HG02588 (cell line): ENCODE data around the gene RNF34.

Source experiments
- ATAC-seq: cut with Tn5 transposase; IDR thresholded peaks from one replicate; pipeline ENCODE4 v1.9.1; 2021; ENCODE audit warnings: mild to moderate bottlenecking, moderate library complexity; ENCODE audit not compliant: unreplicated experiment

Gene RNF34

GRCh38 chr12:121388421-121388981, 11.4 kb upstream of the RNF34 start:
- ATAC-seq = no peak

GRCh38 chr12:121390856-121391255, 9.1 kb upstream of the RNF34 start:
- no peak for ATAC-seq

- no peak for ATAC-seq
Measured at GRCh38 chr12:121391619-121392324, 8.1 kb upstream of the RNF34 start.

- no peak for ATAC-seq
Measured at GRCh38 chr12:121392325-121392716, 7.6 kb upstream of the RNF34 start.

GRCh38 chr12:121397521-121397920, 2.4 kb upstream of the RNF34 start:
- ATAC-seq = no peak

- no peak for ATAC-seq
Measured at GRCh38 chr12:121398355-121398754, 1.6 kb upstream of the RNF34 start.

GRCh38 chr12:121400332-121401139, 618 bp downstream of the RNF34 start:
- ATAC-seq = peak; percentile 34

- ATAC-seq = no peak
Measured at GRCh38 chr12:121403721-121404120, 3.8 kb downstream of the RNF34 start.

GRCh38 chr12:121404734-121405133, 4.8 kb downstream of the RNF34 start:
- ATAC-seq = no peak

GRCh38 chr12:121405211-121405610, 5.3 kb downstream of the RNF34 start:
- no peak for ATAC-seq

- ATAC-seq = no peak
Measured at GRCh38 chr12:121413917-121414316, 14.0 kb downstream of the RNF34 start.

- ATAC-seq = no peak
Measured at GRCh38 chr12:121417847-121418246, 17.9 kb downstream of the RNF34 start.

- ATAC-seq = no peak
Measured at GRCh38 chr12:121420109-121420508, 20.2 kb downstream of the RNF34 start.

GRCh38 chr12:121423253-121423652, 23.3 kb downstream of the RNF34 start:
- no peak for ATAC-seq

GRCh38 chr12:121423682-121424623, 24.0 kb downstream of the RNF34 start:
- no peak for ATAC-seq

- ATAC-seq = no peak
Measured at GRCh38 chr12:121424624-121424975, 24.7 kb downstream of the RNF34 start.

- no peak for ATAC-seq
Measured at GRCh38 chr12:121427556-121428050, 27.7 kb downstream of the RNF34 start.

- ATAC-seq = no peak
Measured at GRCh38 chr12:121428883-121429282, 29.0 kb downstream of the RNF34 start.

- no peak for ATAC-seq
Measured at GRCh38 chr12:121430833-121431415, 31.0 kb downstream of the RNF34 start.

GRCh38 chr12:121432740-121433480, 33.0 kb downstream of the RNF34 start:
- no peak for ATAC-seq
